ENCODE measurements around the gene TTLL11. TPM values are rescaled to one million over a fixed set of nuclear protein-coding genes. Genes with fewer than 3 reads are reported as not detected.

Gene TTLL11
- total and polyA plus RNA-seq, 2 of the 8 experiments (the other 6 are each of a cell fraction or from before 2014, with no cell fraction given), result 0.56 to 0.80 TPM

DNA sequence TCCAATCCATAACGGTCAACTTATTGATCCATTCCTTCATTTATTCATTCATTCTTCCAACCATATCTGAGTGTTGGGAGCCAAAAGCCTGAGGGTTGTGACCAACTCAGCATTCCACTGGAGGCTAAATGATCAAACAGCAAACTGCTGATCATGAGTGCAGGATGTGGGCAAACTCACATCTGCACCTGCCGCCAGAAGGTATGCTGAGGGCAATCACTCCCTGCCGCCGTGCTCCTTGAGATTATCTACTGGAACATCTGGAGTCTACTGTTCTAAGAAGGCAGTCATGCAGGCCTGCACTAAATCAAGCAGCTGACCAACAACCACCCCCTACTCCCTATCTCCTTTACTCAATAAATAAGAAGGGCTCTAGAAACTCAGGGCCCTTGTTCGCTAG, 184.0 kb downstream of the TTLL11 start (continued):
- TF ChIP-seq, protein P1, sequence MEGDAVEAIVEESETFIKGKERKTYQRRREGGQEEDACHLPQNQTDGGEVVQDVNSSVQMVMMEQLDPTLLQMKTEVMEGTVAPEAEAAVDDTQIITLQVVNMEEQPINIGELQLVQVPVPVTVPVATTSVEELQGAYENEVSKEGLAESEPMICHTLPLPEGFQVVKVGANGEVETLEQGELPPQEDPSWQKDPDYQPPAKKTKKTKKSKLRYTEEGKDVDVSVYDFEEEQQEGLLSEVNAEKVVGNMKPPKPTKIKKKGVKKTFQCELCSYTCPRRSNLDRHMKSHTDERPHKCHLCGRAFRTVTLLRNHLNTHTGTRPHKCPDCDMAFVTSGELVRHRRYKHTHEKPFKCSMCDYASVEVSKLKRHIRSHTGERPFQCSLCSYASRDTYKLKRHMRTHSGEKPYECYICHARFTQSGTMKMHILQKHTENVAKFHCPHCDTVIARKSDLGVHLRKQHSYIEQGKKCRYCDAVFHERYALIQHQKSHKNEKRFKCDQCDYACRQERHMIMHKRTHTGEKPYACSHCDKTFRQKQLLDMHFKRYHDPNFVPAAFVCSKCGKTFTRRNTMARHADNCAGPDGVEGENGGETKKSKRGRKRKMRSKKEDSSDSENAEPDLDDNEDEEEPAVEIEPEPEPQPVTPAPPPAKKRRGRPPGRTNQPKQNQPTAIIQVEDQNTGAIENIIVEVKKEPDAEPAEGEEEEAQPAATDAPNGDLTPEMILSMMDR (IDR thresholded peaks at IDR 0.05; ENCODE audit: control extremely low read depth in 1 of 3, insufficient read depth in 1 of 3, low read depth in 1 of 3, low read length in 3 of 3), result no peak
- TF ChIP-seq CHD1 (IDR thresholded peaks at IDR 0.05; ENCODE audit: low read depth, low read length) (no peak), PHF8 (conservative IDR thresholded peaks at IDR 0.05; ENCODE audit: low read depth, low read length) (no peak), SP4 (IDR thresholded peaks at IDR 0.05; ENCODE audit: low read length) (no peak), RFX5 (IDR thresholded peaks at IDR 0.05; ENCODE audit: borderline replicate concordance, low read depth, low read length) (no peak)

All from H1 (cell line).